HL-60 (cell line): ENCODE results near the gene RTEL1.

Experiments used
- DNase-seq, 2 experiments: peaks; one replicate each; pipeline ENCODE4 v3.0.0-alpha.2; 2010 to 2020; ENCODE audit warnings: low read depth in 1 of 2, low spot score in 1 of 2
- H3K27ac ChIP-seq: fragments of 250-450 bp; sonication (Bioruptor Pico); replicated peaks from 2 replicates; pipeline ENCODE4 v1.5.1; 2020; ENCODE audit warnings: mild to moderate bottlenecking, moderate library complexity
- H3K27me3 ChIP-seq: fragments of 250-450 bp; sonication (Bioruptor Pico); 2 replicates; pipeline ENCODE4 v1.5.1; 2021; ENCODE audit warnings: mild to moderate bottlenecking, moderate library complexity; ENCODE audit not compliant: insufficient read depth, poor library complexity, severe bottlenecking
- H3K4me3 ChIP-seq: replicated peaks from 2 replicates; pipeline ENCODE4 v1.5.1; 2011; ENCODE audit warnings: mild to moderate bottlenecking, control low read depth, low read length; ENCODE audit not compliant: insufficient read depth
- GABPA ChIP-seq: IDR thresholded peaks from 2 replicates; pipeline ENCODE4 v1.6.1; 2012; ENCODE audit warnings: low read depth
- POLR2AphosphoS5 ChIP-seq: IDR thresholded peaks from 2 replicates; pipeline ENCODE4 v1.6.1; 2012; ENCODE audit warnings: low read depth
- SPI1 ChIP-seq: IDR thresholded peaks from 2 replicates; pipeline ENCODE4 v1.6.1; 2012; ENCODE audit warnings: low read depth, mild to moderate bottlenecking, borderline replicate concordance
- TF ChIP-seq, protein P1 (sequence below): IDR thresholded peaks from one replicate; pipeline ENCODE4 v1.5.1; 2011; ENCODE audit warnings: low read length, control low read depth, inconsistent platforms; ENCODE audit not compliant: insufficient read depth
- TF ChIP-seq, protein P2 (sequence below): IDR thresholded peaks from 2 replicates; pipeline ENCODE4 v1.6.1; 2012; ENCODE audit warnings: low read depth; ENCODE audit not compliant: insufficient replicate concordance

The RTEL1 gene

DNA sequence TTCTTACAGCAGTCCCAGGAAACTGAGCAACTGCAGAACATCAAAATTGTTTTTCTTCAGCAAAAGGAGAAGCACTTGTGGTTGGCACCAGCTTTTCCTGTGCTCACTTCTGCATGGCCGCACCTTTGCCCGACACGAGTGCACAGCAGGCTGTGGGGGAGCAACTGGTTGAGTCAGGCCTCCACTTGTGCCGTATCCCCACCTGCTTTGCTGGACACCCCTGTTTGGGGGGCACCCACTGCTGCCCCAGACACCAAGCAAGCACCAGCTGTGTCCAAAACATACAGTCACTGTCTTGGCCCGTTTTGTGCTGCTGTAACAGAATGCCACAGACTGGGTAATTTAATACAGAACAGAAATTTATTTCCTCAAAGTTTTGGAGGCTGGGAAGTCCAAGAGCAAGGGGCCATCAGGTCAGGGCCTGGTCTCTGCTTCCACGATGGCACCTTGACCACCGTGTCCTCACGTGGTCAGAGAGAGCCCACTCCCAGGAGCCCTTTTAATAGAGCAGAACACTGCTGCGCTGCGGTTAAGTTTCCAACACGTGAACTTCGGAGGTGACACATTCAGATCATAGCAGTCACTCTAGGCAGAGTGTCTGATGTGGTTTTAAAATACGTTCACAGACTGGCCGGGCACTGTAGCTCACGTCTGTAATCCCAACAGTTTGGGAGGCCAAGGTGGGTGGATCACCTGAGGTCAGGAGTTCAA, 22.5 kb upstream of the RTEL1 start:
- H3K27me3 ChIP-seq: no peaks in the 10 kb centered on the region
- H3K4me3 ChIP-seq: no peak overlapping the region
- DNase-seq: peak in 1 of 2 experiments; percentile 91
- TF ChIP-seq POLR2AphosphoS5 (peak; percentile 81), GABPA (peak; percentile 38; the same call in 1 of the 2 replicates), SPI1 (peak; percentile 62; the same call in 1 of the 2 replicates)
- TF ChIP-seq, protein P1, sequence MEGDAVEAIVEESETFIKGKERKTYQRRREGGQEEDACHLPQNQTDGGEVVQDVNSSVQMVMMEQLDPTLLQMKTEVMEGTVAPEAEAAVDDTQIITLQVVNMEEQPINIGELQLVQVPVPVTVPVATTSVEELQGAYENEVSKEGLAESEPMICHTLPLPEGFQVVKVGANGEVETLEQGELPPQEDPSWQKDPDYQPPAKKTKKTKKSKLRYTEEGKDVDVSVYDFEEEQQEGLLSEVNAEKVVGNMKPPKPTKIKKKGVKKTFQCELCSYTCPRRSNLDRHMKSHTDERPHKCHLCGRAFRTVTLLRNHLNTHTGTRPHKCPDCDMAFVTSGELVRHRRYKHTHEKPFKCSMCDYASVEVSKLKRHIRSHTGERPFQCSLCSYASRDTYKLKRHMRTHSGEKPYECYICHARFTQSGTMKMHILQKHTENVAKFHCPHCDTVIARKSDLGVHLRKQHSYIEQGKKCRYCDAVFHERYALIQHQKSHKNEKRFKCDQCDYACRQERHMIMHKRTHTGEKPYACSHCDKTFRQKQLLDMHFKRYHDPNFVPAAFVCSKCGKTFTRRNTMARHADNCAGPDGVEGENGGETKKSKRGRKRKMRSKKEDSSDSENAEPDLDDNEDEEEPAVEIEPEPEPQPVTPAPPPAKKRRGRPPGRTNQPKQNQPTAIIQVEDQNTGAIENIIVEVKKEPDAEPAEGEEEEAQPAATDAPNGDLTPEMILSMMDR: no peak
- TF ChIP-seq, protein P2, sequence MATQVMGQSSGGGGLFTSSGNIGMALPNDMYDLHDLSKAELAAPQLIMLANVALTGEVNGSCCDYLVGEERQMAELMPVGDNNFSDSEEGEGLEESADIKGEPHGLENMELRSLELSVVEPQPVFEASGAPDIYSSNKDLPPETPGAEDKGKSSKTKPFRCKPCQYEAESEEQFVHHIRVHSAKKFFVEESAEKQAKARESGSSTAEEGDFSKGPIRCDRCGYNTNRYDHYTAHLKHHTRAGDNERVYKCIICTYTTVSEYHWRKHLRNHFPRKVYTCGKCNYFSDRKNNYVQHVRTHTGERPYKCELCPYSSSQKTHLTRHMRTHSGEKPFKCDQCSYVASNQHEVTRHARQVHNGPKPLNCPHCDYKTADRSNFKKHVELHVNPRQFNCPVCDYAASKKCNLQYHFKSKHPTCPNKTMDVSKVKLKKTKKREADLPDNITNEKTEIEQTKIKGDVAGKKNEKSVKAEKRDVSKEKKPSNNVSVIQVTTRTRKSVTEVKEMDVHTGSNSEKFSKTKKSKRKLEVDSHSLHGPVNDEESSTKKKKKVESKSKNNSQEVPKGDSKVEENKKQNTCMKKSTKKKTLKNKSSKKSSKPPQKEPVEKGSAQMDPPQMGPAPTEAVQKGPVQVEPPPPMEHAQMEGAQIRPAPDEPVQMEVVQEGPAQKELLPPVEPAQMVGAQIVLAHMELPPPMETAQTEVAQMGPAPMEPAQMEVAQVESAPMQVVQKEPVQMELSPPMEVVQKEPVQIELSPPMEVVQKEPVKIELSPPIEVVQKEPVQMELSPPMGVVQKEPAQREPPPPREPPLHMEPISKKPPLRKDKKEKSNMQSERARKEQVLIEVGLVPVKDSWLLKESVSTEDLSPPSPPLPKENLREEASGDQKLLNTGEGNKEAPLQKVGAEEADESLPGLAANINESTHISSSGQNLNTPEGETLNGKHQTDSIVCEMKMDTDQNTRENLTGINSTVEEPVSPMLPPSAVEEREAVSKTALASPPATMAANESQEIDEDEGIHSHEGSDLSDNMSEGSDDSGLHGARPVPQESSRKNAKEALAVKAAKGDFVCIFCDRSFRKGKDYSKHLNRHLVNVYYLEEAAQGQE: peak; percentile 31
- H3K27ac ChIP-seq: peak overlapping the region; percentile 97

DNA sequence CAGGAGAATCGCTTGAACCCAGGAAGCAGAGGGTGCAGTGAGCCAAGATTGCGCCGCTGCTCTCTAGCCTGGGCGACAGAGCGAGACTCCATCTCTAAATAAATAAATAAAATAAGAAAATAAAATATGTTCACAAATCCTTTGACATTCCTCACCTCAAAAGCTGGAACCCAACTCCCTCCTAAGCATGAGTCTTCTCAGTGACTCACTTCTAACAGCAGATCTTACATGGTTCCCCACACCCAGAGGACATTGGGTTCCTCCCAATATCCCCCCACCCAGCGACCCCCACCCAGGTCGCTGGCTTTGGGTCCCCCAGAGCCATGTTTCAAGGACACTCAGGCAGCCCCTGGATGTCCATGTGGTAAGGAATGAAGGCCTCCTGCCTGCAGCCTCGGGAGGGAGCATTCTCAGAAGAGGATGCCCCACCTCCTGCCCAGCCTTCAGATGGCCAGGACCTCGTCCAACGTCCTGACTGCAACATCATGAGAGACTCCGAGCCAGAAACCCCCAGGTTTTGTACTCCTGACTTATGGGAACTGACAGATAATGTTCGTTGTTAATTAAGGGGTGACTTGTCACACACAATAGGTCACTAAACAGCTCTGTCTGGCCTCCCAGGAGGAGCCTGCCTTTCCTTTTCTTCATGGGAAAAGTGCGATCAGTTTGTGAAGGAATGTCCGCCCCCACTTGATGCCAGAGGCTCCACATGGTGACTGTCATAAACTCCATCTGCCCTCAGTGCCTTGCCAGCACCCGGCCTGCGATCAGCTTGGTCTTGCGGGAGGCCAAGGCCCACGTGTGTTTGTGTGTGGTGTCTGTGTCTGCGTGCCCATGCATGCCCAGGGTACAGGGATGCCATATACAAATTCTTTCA, 21.1 kb upstream of the RTEL1 start:
- Histone ChIP-seq H3K4me3 (no peak overlapping the region), H3K27ac (peak overlapping the region; percentile 97), H3K27me3 (no peaks in the 10 kb centered on the region)
- no peak for DNase-seq
- TF ChIP-seq, protein P2: no peak
- TF ChIP-seq, protein P1: no peak
- no peak for TF ChIP-seq SPI1
- no peak for TF ChIP-seq POLR2AphosphoS5
- TF ChIP-seq GABPA: no peak

- no peak for DNase-seq
- 0 out of 2 replicates have a peak overlapping the region, but pooled peaks have one; percentile 23 for H3K27ac ChIP-seq
- no peaks in the 10 kb centered on the region for H3K27me3 ChIP-seq
- H3K4me3 ChIP-seq: no peak overlapping the region
- no peak for TF ChIP-seq SPI1
- TF ChIP-seq, protein P1: no peak
- TF ChIP-seq POLR2AphosphoS5: no peak
- TF ChIP-seq GABPA: no peak
- TF ChIP-seq, protein P2: no peak
Measured at GRCh38 chr20:63639093-63639975, 18.8 kb upstream of the RTEL1 start.
